Spleen (tissue), 11 donors: ENCODE results near the gene COL1A1. TPM values are rescaled to one million over a fixed set of nuclear protein-coding genes. Genes with fewer than 3 reads are reported as not detected.

Source experiments
- DNase-seq: peaks from one replicate; pipeline ENCODE4 v3.0.0-alpha.2; 2020
- H3K27ac ChIP-seq, 8 donors: fragments of 200-600 bp; sonication (generic) in 7 of 8; 1 replicate in 4 of 8; 2 replicates in 4 of 8; pipeline versions ENCODE4 v1.5.0 to v1.8.0; 2016 to 2021; ENCODE audit warnings: inconsistent platforms in 4 of 8, mild to moderate bottlenecking in 4 of 8, moderate library complexity in 1 of 8
- H3K27me3 ChIP-seq, 7 donors: fragments of 200-600 bp; sonication (generic) in 6 of 7; replicated peaks in 1 of 7; 1 replicate in 4 of 7; 2 replicates in 3 of 7; pipeline versions ENCODE4 v1.5.0 to v1.8.0; 2016 to 2021; ENCODE audit warnings: inconsistent platforms in 3 of 7, mild to moderate bottlenecking in 1 of 7
- H3K36me3 ChIP-seq, 6 donors: fragments of 200-600 bp; sonication (generic) in 5 of 6; 1 replicate in 4 of 6; 2 replicates in 2 of 6; pipeline versions ENCODE4 v1.5.0 to v1.8.0; 2016 to 2021; ENCODE audit warnings: inconsistent platforms in 2 of 6
- H3K4me1 ChIP-seq, 6 donors: fragments of 200-600 bp; sonication (generic) in 5 of 6; 1 replicate in 3 of 6; 2 replicates in 3 of 6; pipeline versions ENCODE4 v1.5.0 to v1.8.0; 2016 to 2021; ENCODE audit warnings: inconsistent platforms in 3 of 6
- H3K4me3 ChIP-seq, 8 donors: fragments of 200-600 bp; sonication (generic) in 7 of 8; 1 replicate in 4 of 8; 2 replicates in 4 of 8; pipeline versions ENCODE4 v1.5.0 to v1.8.0; 2016 to 2021; ENCODE audit warnings: inconsistent platforms in 4 of 8, mild to moderate bottlenecking in 4 of 8, moderate library complexity in 2 of 8
- H3K9me3 ChIP-seq, 8 donors: fragments of 200-600 bp; sonication (generic) in 7 of 8; 1 replicate in 4 of 8; 2 replicates in 4 of 8; pipeline versions ENCODE4 v1.5.0 to v1.8.0; 2016 to 2021; ENCODE audit warnings: inconsistent platforms in 4 of 8
- POLR2A ChIP-seq, 3 donors: fragments of 450-650 bp; IDR thresholded peaks; one replicate each; pipeline ENCODE4 v1.5.1; 2017; ENCODE audit warnings: antibody characterized with exemption in 3 of 3, mild to moderate bottlenecking in 1 of 3
- POLR2AphosphoS5 ChIP-seq, 3 donors: sonication (generic); formaldehyde crosslinking; IDR thresholded peaks; one replicate each; pipeline ENCODE4 v1.5.1; 2017; ENCODE audit warnings: antibody characterized with exemption in 3 of 3
- WGBS, 5 donors: extraction: QIAGEN DNeasy Blood & Tissue Kit in 3 of 5; methylation state at CpG; one replicate each; pipeline versions ENCODE4 v1.1.5 to v1.1.7; 2013 to 2018; 5-methylcytosine and 5-hydroxymethylcytosine counted together
- intact Hi-C: fragments of 100-400 bp; cut with DNase I; formaldehyde crosslinking; loops from one replicate; pipeline ENCODE4 v1.15.0; 2023; ENCODE audit warnings: low total_unique reads
- polyA plus RNA-seq, 3 donors: library from polyadenylated mRNA; stranded (reverse); fragments of 200-250 nt; gene quantifications; one replicate each; pipeline ENCODE4 v1.2.1, GENCODE V29; 2013
- total RNA-seq, 7 donors: library from RNA; depleted of rRNA in 3 of 7; stranded (reverse); fragments of >200 nt in 3 of 7; fragmentation: NEBNext Ultra II Directional in 4 of 7; extraction: Animal tissue kit (Norgen Biotek cat#: 25700) in 4 of 7; gene quantifications; one replicate each; pipeline versions ENCODE4 v1.1.0 to v1.2.1, GENCODE V29; 2016 to 2021
- TF ChIP-seq, protein P1 (sequence below), 11 experiments: fragments of 200-600 bp in 7 of 11; fragments of 450-650 bp in 4 of 11; sonication (generic) in 4 of 11; IDR thresholded peaks in 8 of 11; conservative IDR thresholded peaks in 3 of 11; 1 replicate in 7 of 11; 2 replicates in 4 of 11; pipeline versions ENCODE4 v1.4.0 to v1.8.0; 2016 to 2021; ENCODE audit warnings: antibody characterized with exemption in 11 of 11, inconsistent platforms in 4 of 11, mild to moderate bottlenecking in 1 of 11
- donor health status: healthy with polysubstance abuse.
- donor health status: DM: no; HTN: no; CAD: no; lungs with moderate emphysema.
- donor health status: DM: no; HTN: no; CAD: no.
- donor health status: Bipolar disorder and iron deficiency.
- donor health status: healthy.
- donor health status: DM: no; HTN: no; CAD: no.
- donor health status: DM: yes; HTN: yes; CAD: no.

The COL1A1 gene
- total and polyA plus RNA-seq, 10 donors, result 7.1 to 458 (median 46.9) TPM

DNA sequence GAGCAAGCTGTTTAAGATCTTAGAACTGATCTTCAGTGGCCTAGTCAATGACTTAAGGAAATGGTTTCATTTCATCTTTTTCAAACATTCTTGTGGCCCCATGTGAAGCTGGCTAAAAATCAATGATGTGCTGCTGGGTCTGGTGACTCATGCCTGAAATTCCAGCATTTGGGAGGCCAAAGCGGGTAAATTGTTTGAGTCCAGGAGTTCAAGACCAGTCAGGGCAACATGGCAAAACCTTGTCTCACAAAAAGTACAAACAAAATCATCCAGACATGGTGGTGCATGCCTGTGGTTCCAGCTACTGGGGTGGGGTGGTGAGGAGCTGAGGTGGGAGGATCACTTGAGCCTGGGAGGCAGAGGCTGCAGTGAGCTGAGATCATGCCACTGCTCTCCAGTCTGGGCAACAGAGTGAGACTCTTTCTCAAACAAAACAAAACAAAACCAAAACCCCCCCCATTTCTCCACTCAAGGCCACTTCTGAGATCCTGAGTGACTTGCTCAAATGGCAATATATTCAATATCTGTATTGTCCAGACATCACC is 17.4 kb upstream of the COL1A1 start:
- DNase-seq, result no peak
- H3K4me3 ChIP-seq, result no peak overlapping the region
- TF ChIP-seq POLR2A (IDR thresholded peaks at IDR 0.05) (no peak), POLR2AphosphoS5 (IDR thresholded peaks at IDR 0.05) (no peak)
- TF ChIP-seq, protein P1, sequence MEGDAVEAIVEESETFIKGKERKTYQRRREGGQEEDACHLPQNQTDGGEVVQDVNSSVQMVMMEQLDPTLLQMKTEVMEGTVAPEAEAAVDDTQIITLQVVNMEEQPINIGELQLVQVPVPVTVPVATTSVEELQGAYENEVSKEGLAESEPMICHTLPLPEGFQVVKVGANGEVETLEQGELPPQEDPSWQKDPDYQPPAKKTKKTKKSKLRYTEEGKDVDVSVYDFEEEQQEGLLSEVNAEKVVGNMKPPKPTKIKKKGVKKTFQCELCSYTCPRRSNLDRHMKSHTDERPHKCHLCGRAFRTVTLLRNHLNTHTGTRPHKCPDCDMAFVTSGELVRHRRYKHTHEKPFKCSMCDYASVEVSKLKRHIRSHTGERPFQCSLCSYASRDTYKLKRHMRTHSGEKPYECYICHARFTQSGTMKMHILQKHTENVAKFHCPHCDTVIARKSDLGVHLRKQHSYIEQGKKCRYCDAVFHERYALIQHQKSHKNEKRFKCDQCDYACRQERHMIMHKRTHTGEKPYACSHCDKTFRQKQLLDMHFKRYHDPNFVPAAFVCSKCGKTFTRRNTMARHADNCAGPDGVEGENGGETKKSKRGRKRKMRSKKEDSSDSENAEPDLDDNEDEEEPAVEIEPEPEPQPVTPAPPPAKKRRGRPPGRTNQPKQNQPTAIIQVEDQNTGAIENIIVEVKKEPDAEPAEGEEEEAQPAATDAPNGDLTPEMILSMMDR (IDR thresholded peaks at IDR 0.05 in 8 of 11, conservative IDR thresholded peaks at IDR 0.05 in 3 of 11), result no peak
- H3K36me3 ChIP-seq, result no peaks in the 10 kb centered on the region
- H3K27ac ChIP-seq, result peak overlapping the region in 5 of 8 donors; percentile 5 to 37 (median 28)
- intact Hi-C loops, result no loop called here
- H3K27me3 ChIP-seq, result peaks cover 0 to 7% (median 0%) of the 10 kb centered on the region in 7 donors
- no peaks in the 10 kb centered on the region for H3K9me3 ChIP-seq
- whole genome bisulfite sequencing, 5 donors, result 57 to 91% (median 79%) methylated on average over 1 of the region's 1 CpG
- peaks cover 0 to 29% (median 11%) of the 10 kb centered on the region in 6 donors for H3K4me1 ChIP-seq

DNA sequence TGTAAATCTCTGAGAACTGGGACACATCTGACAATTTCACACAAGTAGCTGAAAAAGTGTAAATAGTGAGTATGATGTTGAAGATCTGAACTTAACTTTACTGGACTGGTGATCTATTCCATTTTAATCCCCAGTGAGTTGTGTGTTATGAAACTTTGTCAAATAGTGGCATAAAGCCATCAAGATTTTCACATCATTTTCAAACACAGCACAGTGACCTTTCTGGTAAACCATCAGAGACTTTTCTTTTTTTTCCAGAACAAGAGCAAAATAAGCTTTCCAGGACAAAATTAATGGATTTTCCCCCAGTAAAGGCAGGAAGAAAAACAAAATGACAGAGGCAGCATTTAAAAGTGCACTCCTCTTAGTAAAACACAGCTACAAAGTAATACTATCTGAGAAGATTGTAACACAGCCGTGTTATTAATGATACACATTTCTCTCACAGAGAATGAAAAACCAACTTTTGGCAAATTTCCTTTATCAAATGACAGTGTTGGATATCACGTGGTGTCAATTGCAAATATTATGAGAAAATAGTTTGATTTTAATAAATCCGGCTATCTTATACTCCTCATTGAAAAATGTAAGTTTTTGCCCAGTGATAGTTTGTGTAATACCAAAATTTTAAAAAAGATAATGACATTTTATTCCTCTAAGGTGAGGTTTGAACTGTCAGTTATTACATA is 16.8 kb upstream of the COL1A1 start:
- Histone ChIP-seq H3K36me3 (no peaks in the 10 kb centered on the region), H3K4me1 (peaks cover 0 to 33% (median 11%) of the 10 kb centered on the region in 6 donors), H3K27me3 (peaks cover 0 to 7% (median 0%) of the 10 kb centered on the region in 7 donors), H3K9me3 (no peaks in the 10 kb centered on the region), H3K4me3 (no peak overlapping the region), H3K27ac (peak overlapping the region in 5 of 8 donors; percentile 5 to 37 (median 28))
- intact Hi-C loops, result no loop called here
- TF ChIP-seq POLR2A (IDR thresholded peaks at IDR 0.05) (no peak), POLR2AphosphoS5 (IDR thresholded peaks at IDR 0.05) (no peak)
- TF ChIP-seq, protein P1 (IDR thresholded peaks at IDR 0.05 in 8 of 11, conservative IDR thresholded peaks at IDR 0.05 in 3 of 11), result no peak
- 71 to 79% (median 75%) methylated on average over 3 of the region's 3 CpGs for WGBS, 5 donors
- DNase-seq, result no peak

DNA sequence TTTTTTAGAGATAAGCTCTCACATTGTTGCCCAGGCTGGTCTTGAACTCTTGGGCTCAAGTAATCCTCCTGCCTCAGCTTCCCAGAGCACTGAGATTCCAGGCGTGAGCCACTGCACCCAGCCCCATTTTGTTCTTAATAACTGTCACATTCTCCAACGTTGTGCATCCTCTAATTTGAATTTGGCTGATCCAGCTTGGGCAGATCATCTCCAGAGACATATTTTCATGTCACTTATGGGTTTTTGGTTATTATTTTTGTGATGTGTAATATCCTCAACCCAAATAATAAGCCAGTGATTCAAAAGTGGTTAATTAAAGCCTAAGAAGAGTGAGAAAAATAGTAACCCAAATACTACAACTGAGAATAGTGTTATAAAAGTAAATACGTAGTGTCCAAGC is 16.2 kb upstream of the COL1A1 start:
- TF ChIP-seq, protein P1 (IDR thresholded peaks at IDR 0.05 in 8 of 11, conservative IDR thresholded peaks at IDR 0.05 in 3 of 11), result no peak
- TF ChIP-seq POLR2AphosphoS5 (IDR thresholded peaks at IDR 0.05) (no peak), POLR2A (IDR thresholded peaks at IDR 0.05) (no peak)
- WGBS, 5 donors, result 49 to 74% (median 57%) methylated on average over 3 of the region's 3 CpGs
- Histone ChIP-seq H3K27ac (no peak overlapping the region), H3K4me1 (peaks cover 0 to 40% (median 12%) of the 10 kb centered on the region in 6 donors), H3K36me3 (no peaks in the 10 kb centered on the region), H3K9me3 (no peaks in the 10 kb centered on the region), H3K4me3 (no peak overlapping the region), H3K27me3 (peaks cover 0 to 10% (median 0%) of the 10 kb centered on the region in 7 donors)
- no peak for DNase-seq
- intact Hi-C loops, result no loop called here
